D721Med (cell line): ENCODE data around the gene MACROH2A1.

Experiments used
- DNase-seq: peaks from one replicate; pipeline ENCODE4 v3.0.0; 2011; ENCODE audit warnings: low spot score; ENCODE audit not compliant: insufficient read length
- FAIRE-seq: peaks from 2 replicates; lab custom pipeline; 2011; peaks lifted over from hg19 to GRCh38; lab: Jason Lieb, UNC
- CTCF ChIP-seq: IDR thresholded peaks from 2 replicates; pipeline ENCODE4 v1.5.1; 2012; ENCODE audit warnings: mild to moderate bottlenecking, control low read depth; ENCODE audit not compliant: insufficient read depth; ENCODE audit errors: missing control alignments

The MACROH2A1 gene

GRCh38 chr5:135440916-135441315, 41.9 kb upstream of the MACROH2A1 start:
- FAIRE-seq = no peak
- TF ChIP-seq CTCF = no peak
- DNase-seq = no peak

GRCh38 chr5:135439231-135440205, 40.5 kb upstream of the MACROH2A1 start:
- no peak for TF ChIP-seq CTCF
- DNase-seq (no peak), FAIRE-seq (no peak)

- FAIRE-seq (no peak), DNase-seq (no peak)
- no peak for TF ChIP-seq CTCF
These were observed 39.7 kb upstream of the MACROH2A1 start for GRCh38 chr5:135438636-135439221.

DNA sequence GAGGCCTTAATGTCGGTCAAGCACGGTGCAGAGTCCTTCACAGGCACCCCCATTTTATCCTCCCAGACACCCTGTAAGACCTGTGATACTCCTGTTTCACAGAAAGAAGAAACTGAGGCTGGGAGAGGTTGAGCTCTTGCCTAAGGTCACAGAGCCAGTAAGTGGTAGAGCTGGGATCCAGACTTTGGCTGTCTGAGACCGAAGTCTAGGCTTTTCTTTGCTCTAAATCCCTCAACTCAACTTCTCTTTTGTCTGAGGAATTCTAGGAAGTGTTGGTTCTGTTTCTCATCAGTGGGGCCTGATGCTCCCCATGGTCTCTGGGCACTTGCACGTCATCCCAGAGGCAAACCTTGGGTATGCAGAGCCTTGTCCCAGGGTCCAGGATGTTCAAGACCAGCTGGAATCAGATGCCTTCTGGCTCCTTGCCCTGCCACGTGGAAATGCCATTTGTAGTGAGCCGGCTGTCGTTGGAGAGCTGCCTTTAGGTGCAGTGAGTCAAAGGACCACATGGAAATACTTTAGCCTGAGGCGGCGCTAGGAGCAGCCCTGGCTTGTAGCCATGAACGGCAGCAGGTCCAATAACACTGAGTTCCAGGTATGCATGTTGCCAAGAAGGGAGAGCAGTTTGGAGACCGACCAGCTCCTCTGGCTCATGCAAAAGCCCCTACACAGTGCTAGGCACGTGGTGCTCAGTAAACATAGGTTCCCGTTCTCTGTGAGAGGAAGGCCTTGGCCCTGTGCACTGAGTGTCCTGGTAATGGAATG, 38.9 kb upstream of the MACROH2A1 start:
- no peak for TF ChIP-seq CTCF
- no peak for DNase-seq
- FAIRE-seq = no peak

DNA sequence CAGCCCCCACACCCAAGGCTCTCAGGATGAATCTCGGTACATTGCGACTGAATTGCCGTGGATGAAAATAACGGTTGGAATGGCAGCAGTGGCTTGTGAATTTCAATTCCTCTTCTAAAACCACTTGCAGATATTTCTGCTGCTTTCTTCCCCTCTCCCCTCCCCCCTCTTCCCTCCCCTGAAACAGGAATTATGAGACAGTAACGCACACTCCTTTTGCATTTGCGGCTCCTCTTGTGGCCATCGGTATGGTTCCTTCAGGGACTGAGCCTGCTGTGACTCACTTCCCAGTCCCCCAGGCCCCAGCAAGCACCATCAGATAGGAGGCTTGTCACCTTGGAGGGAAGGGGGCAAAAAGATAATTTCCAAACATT, 38.4 kb upstream of the MACROH2A1 start:
- FAIRE-seq (no peak), DNase-seq (no peak)
- TF ChIP-seq CTCF = no peak

DNA sequence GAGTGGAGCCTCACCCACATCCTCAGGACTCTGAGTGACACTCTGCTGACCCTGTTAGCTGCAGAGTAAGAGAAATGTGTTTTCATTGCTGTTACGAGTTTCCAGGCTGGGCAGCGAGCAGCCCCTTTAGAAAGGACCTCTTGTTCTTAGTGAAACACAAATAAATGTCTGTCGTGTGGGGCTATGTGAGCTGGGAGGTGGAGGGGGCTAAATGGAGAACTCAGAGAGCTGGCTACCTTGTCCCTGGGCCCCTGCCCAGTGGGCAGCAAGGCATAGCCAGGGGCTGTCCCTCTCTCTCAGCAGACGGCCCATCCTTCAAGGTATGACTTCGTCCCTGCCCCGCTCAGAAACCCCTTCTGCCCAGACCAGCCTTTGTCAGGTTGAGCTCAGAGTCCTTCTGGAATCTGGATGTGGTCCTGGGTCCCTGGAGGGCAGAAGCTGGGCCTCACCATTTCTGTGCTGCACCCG, 38.0 kb upstream of the MACROH2A1 start:
- no peak for TF ChIP-seq CTCF
- no peak for FAIRE-seq
- no peak for DNase-seq
